K562 (cell line): ENCODE results near the gene FUT4.

Source experiments
- CTCF ChIP-seq, 3 experiments: IDR thresholded peaks in 2 of 3; conservative IDR thresholded peaks in 1 of 3; 2 replicates each; pipeline ENCODE4 v1.5.1; 2011 to 2012; ENCODE audit warnings: low read length in 3 of 3, mild to moderate bottlenecking in 3 of 3, control low read depth in 2 of 3, improper control_type of control experiment in 1 of 3, inconsistent platforms in 1 of 3, low read depth in 1 of 3, mixed read lengths in 1 of 3, moderate library complexity in 1 of 3; ENCODE audit not compliant: insufficient read depth in 2 of 3
- FOXM1 ChIP-seq, 2 experiments: fragments of 450-650 bp in 1 of 2; sonication (generic) in 1 of 2; formaldehyde crosslinking in 1 of 2; IDR thresholded peaks; 2 replicates each; pipeline versions ENCODE4 v1.6.1 to v1.9.0; 2017 to 2022; ENCODE audit warnings: low read depth in 2 of 2, mild to moderate bottlenecking in 2 of 2, missing genetic modification reagents in 1 of 2, moderate library complexity in 1 of 2
- HMG20B ChIP-seq: fragments of 250-450 bp; sonication (Bioruptor Pico); IDR thresholded peaks from 2 replicates; pipeline ENCODE4 v1.5.0; 2021; ENCODE audit warnings: mild to moderate bottlenecking
- HNRNPK ChIP-seq: fragments of 200-400 bp; formaldehyde crosslinking; IDR thresholded peaks from one replicate; pipeline ENCODE4 v1.6.1; 2018; ENCODE audit warnings: mild to moderate bottlenecking, low read depth, low read length; ENCODE audit not compliant: poor library complexity, severe bottlenecking
- HNRNPL ChIP-seq: fragments of 200-400 bp; formaldehyde crosslinking; IDR thresholded peaks from 2 replicates; pipeline ENCODE4 v1.6.1; 2017; ENCODE audit warnings: low read depth, mild to moderate bottlenecking, low read length
- POLR2A ChIP-seq: fragments of 450-650 bp; conservative IDR thresholded peaks from 2 replicates; pipeline ENCODE4 v1.6.1; 2016
- POLR2AphosphoS5 ChIP-seq: IDR thresholded peaks from 2 replicates; pipeline ENCODE4 v1.6.1; 2011; ENCODE audit warnings: mild to moderate bottlenecking, low read depth, low read length, moderate library complexity; ENCODE audit not compliant: control insufficient read depth, insufficient read depth
- SAFB2 ChIP-seq: fragments of 200-400 bp; formaldehyde crosslinking; IDR thresholded peaks from 2 replicates; pipeline ENCODE4 v1.6.1; 2018; ENCODE audit warnings: borderline replicate concordance, low read length, low read depth, moderate library complexity; ENCODE audit not compliant: severe bottlenecking
- SMAD2 ChIP-seq: fragments of 150-350 bp; IDR thresholded peaks from 2 replicates; pipeline ENCODE4 v1.6.1; 2014; ENCODE audit warnings: low read depth, mild to moderate bottlenecking, low read length
- SPI1 ChIP-seq: IDR thresholded peaks from 2 replicates; pipeline ENCODE4 v1.6.1; 2011; ENCODE audit warnings: low read depth, low read length, control low read depth, borderline replicate concordance
- ZSCAN29 ChIP-seq: fragments of 450-650 bp; IDR thresholded peaks from 2 replicates; pipeline ENCODE4 v1.6.1; 2017
- TF ChIP-seq, protein P1 (sequence below), 2 experiments: IDR thresholded peaks in 1 of 2; conservative IDR thresholded peaks in 1 of 2; 2 replicates each; pipeline ENCODE4 v1.6.1; 2016; ENCODE audit warnings: low read depth in 2 of 2, mild to moderate bottlenecking in 1 of 2, missing compliant biosample characterization in 1 of 2, missing genetic modification characterization in 1 of 2, moderate library complexity in 1 of 2
- TF ChIP-seq, protein P2 (sequence below): fragments of 450-650 bp; IDR thresholded peaks from 2 replicates; pipeline ENCODE4 v1.6.1; 2014; ENCODE audit warnings: low read depth, mild to moderate bottlenecking, moderate library complexity, borderline replicate concordance
- TF ChIP-seq, protein P3 (sequence below): sonication (generic); formaldehyde crosslinking; IDR thresholded peaks from 2 replicates; pipeline ENCODE4 v1.8.0; 2023; ENCODE audit warnings: missing genetic modification reagents, mild to moderate bottlenecking, borderline replicate concordance

- TF ChIP-seq, protein P1, sequence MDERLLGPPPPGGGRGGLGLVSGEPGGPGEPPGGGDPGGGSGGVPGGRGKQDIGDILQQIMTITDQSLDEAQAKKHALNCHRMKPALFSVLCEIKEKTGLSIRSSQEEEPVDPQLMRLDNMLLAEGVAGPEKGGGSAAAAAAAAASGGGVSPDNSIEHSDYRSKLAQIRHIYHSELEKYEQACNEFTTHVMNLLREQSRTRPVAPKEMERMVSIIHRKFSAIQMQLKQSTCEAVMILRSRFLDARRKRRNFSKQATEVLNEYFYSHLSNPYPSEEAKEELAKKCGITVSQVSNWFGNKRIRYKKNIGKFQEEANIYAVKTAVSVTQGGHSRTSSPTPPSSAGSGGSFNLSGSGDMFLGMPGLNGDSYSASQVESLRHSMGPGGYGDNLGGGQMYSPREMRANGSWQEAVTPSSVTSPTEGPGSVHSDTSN (CRISPR knock-in tag; IDR thresholded peaks at IDR 0.05; ENCODE audit: low read depth): no peak
- TF ChIP-seq, protein P1 (tag; conservative IDR thresholded peaks at IDR 0.05; ENCODE audit: low read depth): no peak
- TF ChIP-seq HMG20B (CRISPR knock-in tag): no peak
- no peak for TF ChIP-seq SMAD2
- no peak for TF ChIP-seq SPI1
- no peak for TF ChIP-seq CTCF (IDR thresholded peaks at IDR 0.05 in 2 of 3, conservative IDR thresholded peaks at IDR 0.05 in 1 of 3; ENCODE audit: insufficient read depth in 2 of 3, low read depth in 1 of 3, low read length in 3 of 3)
- TF ChIP-seq ZSCAN29: no peak
- TF ChIP-seq FOXM1 (IDR thresholded peaks at IDR 0.05; ENCODE audit: low read depth): no peak
- TF ChIP-seq FOXM1 (CRISPR knock-in tag; IDR thresholded peaks at IDR 0.05; ENCODE audit: low read depth): no peak
- TF ChIP-seq, protein P2, sequence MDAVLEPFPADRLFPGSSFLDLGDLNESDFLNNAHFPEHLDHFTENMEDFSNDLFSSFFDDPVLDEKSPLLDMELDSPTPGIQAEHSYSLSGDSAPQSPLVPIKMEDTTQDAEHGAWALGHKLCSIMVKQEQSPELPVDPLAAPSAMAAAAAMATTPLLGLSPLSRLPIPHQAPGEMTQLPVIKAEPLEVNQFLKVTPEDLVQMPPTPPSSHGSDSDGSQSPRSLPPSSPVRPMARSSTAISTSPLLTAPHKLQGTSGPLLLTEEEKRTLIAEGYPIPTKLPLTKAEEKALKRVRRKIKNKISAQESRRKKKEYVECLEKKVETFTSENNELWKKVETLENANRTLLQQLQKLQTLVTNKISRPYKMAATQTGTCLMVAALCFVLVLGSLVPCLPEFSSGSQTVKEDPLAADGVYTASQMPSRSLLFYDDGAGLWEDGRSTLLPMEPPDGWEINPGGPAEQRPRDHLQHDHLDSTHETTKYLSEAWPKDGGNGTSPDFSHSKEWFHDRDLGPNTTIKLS: no peak
- TF ChIP-seq SAFB2: no peak
- no peak for TF ChIP-seq POLR2AphosphoS5
- TF ChIP-seq, protein P3, sequence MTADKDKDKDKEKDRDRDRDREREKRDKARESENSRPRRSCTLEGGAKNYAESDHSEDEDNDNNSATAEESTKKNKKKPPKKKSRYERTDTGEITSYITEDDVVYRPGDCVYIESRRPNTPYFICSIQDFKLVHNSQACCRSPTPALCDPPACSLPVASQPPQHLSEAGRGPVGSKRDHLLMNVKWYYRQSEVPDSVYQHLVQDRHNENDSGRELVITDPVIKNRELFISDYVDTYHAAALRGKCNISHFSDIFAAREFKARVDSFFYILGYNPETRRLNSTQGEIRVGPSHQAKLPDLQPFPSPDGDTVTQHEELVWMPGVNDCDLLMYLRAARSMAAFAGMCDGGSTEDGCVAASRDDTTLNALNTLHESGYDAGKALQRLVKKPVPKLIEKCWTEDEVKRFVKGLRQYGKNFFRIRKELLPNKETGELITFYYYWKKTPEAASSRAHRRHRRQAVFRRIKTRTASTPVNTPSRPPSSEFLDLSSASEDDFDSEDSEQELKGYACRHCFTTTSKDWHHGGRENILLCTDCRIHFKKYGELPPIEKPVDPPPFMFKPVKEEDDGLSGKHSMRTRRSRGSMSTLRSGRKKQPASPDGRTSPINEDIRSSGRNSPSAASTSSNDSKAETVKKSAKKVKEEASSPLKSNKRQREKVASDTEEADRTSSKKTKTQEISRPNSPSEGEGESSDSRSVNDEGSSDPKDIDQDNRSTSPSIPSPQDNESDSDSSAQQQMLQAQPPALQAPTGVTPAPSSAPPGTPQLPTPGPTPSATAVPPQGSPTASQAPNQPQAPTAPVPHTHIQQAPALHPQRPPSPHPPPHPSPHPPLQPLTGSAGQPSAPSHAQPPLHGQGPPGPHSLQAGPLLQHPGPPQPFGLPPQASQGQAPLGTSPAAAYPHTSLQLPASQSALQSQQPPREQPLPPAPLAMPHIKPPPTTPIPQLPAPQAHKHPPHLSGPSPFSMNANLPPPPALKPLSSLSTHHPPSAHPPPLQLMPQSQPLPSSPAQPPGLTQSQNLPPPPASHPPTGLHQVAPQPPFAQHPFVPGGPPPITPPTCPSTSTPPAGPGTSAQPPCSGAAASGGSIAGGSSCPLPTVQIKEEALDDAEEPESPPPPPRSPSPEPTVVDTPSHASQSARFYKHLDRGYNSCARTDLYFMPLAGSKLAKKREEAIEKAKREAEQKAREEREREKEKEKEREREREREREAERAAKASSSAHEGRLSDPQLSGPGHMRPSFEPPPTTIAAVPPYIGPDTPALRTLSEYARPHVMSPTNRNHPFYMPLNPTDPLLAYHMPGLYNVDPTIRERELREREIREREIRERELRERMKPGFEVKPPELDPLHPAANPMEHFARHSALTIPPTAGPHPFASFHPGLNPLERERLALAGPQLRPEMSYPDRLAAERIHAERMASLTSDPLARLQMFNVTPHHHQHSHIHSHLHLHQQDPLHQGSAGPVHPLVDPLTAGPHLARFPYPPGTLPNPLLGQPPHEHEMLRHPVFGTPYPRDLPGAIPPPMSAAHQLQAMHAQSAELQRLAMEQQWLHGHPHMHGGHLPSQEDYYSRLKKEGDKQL: no peak
- no peak for TF ChIP-seq HNRNPL
- TF ChIP-seq HNRNPK: no peak
- TF ChIP-seq POLR2A: no peak
Observed at GRCh38 chr11:94507485-94507884, 36.2 kb upstream of the FUT4 start.
